DOHH2 (cell line): ENCODE data around the gene MEF2B.
"Not testable (repeated sequence)": the region's sequence is repeated elsewhere in the genome, so short reads cannot be mapped to it uniquely, and the experiment has no call there.

ENCODE experiments used
- H3F3A ChIP-seq: fragments of 200-600 bp; sonication (generic), shearing (Covaris generic); 2 replicates; pipeline ENCODE4 v1.6.0; 2016; ENCODE audit warnings: antibody characterized with exemption, mild to moderate bottlenecking; ENCODE audit not compliant: control insufficient read depth, insufficient read depth
- H3K27ac ChIP-seq: fragments of 200-600 bp; sonication (generic); 2 replicates; pipeline ENCODE4 v1.5.1; 2014; ENCODE audit warnings: low read depth, mild to moderate bottlenecking, low read length, moderate library complexity
- H3K27me3 ChIP-seq: fragments of 200-600 bp; sonication (generic); 2 replicates; pipeline ENCODE4 v1.6.1; 2014; ENCODE audit warnings: mild to moderate bottlenecking, low read length, mixed read lengths; ENCODE audit not compliant: control insufficient read depth
- H3K36me3 ChIP-seq: fragments of 200-600 bp; sonication (generic); 2 replicates; pipeline ENCODE4 v1.6.1; 2014; ENCODE audit warnings: mild to moderate bottlenecking, low read length, moderate library complexity, mixed read lengths; ENCODE audit not compliant: control insufficient read depth
- H3K4me1 ChIP-seq: fragments of 200-600 bp; sonication (generic); 2 replicates; pipeline ENCODE4 v1.6.1; 2014; ENCODE audit warnings: mild to moderate bottlenecking, low read length, mixed read lengths; ENCODE audit not compliant: control insufficient read depth
- H3K4me2 ChIP-seq: fragments of 200-600 bp; sonication (generic); 2 replicates; pipeline ENCODE4 v1.6.0; 2014; ENCODE audit warnings: mild to moderate bottlenecking, low read length, moderate library complexity
- H3K4me3 ChIP-seq: fragments of 200-600 bp; sonication (generic); 2 replicates; pipeline ENCODE4 v1.5.1; 2014; ENCODE audit warnings: mild to moderate bottlenecking, low read length, mixed read lengths
- H3K79me2 ChIP-seq: fragments of 200-600 bp; sonication (generic); 2 replicates; pipeline ENCODE4 v1.6.1; 2014; ENCODE audit warnings: mild to moderate bottlenecking, low read length, mixed read lengths; ENCODE audit not compliant: control insufficient read depth
- H3K9me2 ChIP-seq: fragments of 200-600 bp; sonication (generic); replicated peaks from 2 replicates; pipeline ENCODE4 v1.6.1; 2014; ENCODE audit warnings: mild to moderate bottlenecking, low read length, mixed read lengths; ENCODE audit not compliant: control insufficient read depth
- H3K9me3 ChIP-seq: fragments of 200-600 bp; sonication (generic); 2 replicates; pipeline ENCODE4 v1.6.1; 2014; ENCODE audit warnings: antibody characterized with exemption, low read length, mixed read lengths; ENCODE audit not compliant: control insufficient read depth, insufficient read depth
- H4K20me1 ChIP-seq: fragments of 200-600 bp; sonication (generic); 2 replicates; pipeline ENCODE4 v1.6.0; 2014; ENCODE audit warnings: low read depth, mild to moderate bottlenecking, antibody characterized with exemption, low read length, moderate library complexity; ENCODE audit not compliant: control insufficient read depth, insufficient read depth
- CTCF ChIP-seq: fragments of 200-600 bp; sonication (generic); IDR thresholded peaks from one replicate; pipeline ENCODE4 v1.5.1; 2014; ENCODE audit warnings: antibody characterized with exemption, mild to moderate bottlenecking, low read depth, low read length; ENCODE audit not compliant: poor library complexity, severe bottlenecking
- EZH2phosphoT487 ChIP-seq: fragments of 200-600 bp; sonication (generic); IDR thresholded peaks from 2 replicates; pipeline ENCODE4 v1.6.1; 2017; ENCODE audit warnings: borderline replicate concordance, mild to moderate bottlenecking, antibody characterized with exemption, low read length, moderate library complexity, mixed read lengths

MEF2B gene

GRCh38 chr19:19151418-19151817, 18.6 kb downstream of the MEF2B start:
- peak overlapping the region; percentile 0; the same call in 1 of the 2 replicates for H3K27ac ChIP-seq
- TF ChIP-seq EZH2phosphoT487 (no peak), CTCF (no peak)
- peaks cover 47% of the 10 kb centered on the region for H3F3A ChIP-seq

GRCh38 chr19:19149435-19149834, 20.6 kb downstream of the MEF2B start:
- H3K4me2 ChIP-seq, result no peak overlapping the region
- peaks cover 49% of the 10 kb centered on the region for H3F3A ChIP-seq
- peaks cover 36% of the 10 kb centered on the region for H3K79me2 ChIP-seq
- H3K4me1 ChIP-seq, result peaks cover 84% of the 10 kb centered on the region
- H3K27me3 ChIP-seq, result no peaks in the 10 kb centered on the region
- no peak for TF ChIP-seq EZH2phosphoT487
- no peak for TF ChIP-seq CTCF
- no peaks in the 10 kb centered on the region for H3K9me2 ChIP-seq
- H3K36me3 ChIP-seq, result peaks cover 82% of the 10 kb centered on the region
- no peaks in the 10 kb centered on the region for H3K9me3 ChIP-seq
- H3K27ac ChIP-seq, result 0 out of 2 replicates have a peak overlapping the region, but pooled peaks have one; percentile 6
- peaks cover 6% of the 10 kb centered on the region; the same call in 1 of the 2 replicates for H4K20me1 ChIP-seq
- no peak overlapping the region for H3K4me3 ChIP-seq

More at GRCh38 chr19:19151418-19151817, 18.6 kb downstream of the MEF2B start:
- Histone ChIP-seq H3K4me3 (no peak overlapping the region), H3K9me3 (no peaks in the 10 kb centered on the region), H3K4me1 (peaks cover 83% of the 10 kb centered on the region), H3K9me2 (no peaks in the 10 kb centered on the region), H3K79me2 (peaks cover 50% of the 10 kb centered on the region), H3K36me3 (peaks cover 80% of the 10 kb centered on the region), H3K27me3 (no peaks in the 10 kb centered on the region), H4K20me1 (peaks cover 6% of the 10 kb centered on the region; the same call in 1 of the 2 replicates), H3K4me2 (no peak overlapping the region)

GRCh38 chr19:19148504-19148903, 21.6 kb downstream of the MEF2B start:
- not testable (repeated sequence) for H3K9me2 ChIP-seq, H3K27me3 ChIP-seq, H4K20me1 ChIP-seq, H3K27ac ChIP-seq, H3K4me3 ChIP-seq, H3K9me3 ChIP-seq, H3K4me2 ChIP-seq
- peaks cover 84% of the 10 kb centered on the region for H3K4me1 ChIP-seq
- H3F3A ChIP-seq, result peaks cover 53% of the 10 kb centered on the region
- H3K79me2 ChIP-seq, result peaks cover 27% of the 10 kb centered on the region
- peaks cover 77% of the 10 kb centered on the region for H3K36me3 ChIP-seq

GRCh38 chr19:19147344-19147743, 22.7 kb downstream of the MEF2B start:
- peaks cover 78% of the 10 kb centered on the region for H3K4me1 ChIP-seq
- H3K79me2 ChIP-seq, result peaks cover 16% of the 10 kb centered on the region
- H3F3A ChIP-seq, result peaks cover 54% of the 10 kb centered on the region
- H3K9me2 ChIP-seq, result no peaks in the 10 kb centered on the region
- H3K36me3 ChIP-seq, result peaks cover 71% of the 10 kb centered on the region
- H3K4me2 ChIP-seq, result no peak overlapping the region
- H3K9me3 ChIP-seq, result no peaks in the 10 kb centered on the region
- H4K20me1 ChIP-seq, result peaks cover 6% of the 10 kb centered on the region; the same call in 1 of the 2 replicates
- no peak for TF ChIP-seq CTCF
- TF ChIP-seq EZH2phosphoT487, result no peak
- H3K27ac ChIP-seq, result no peak overlapping the region
- no peak overlapping the region for H3K4me3 ChIP-seq
- no peaks in the 10 kb centered on the region for H3K27me3 ChIP-seq
